H9 (cell line): Measurements from ENCODE around the gene GADD45GIP1. TPM values are rescaled to one million over a fixed set of nuclear protein-coding genes. Genes with fewer than 3 reads are reported as not detected.

Experiments used
- DNase-seq: peaks from one replicate; pipeline ENCODE4 v3.0.0-alpha.2; 2017
- H2AFZ ChIP-seq: one replicate; pipeline ENCODE4 v1.6.1; 2013; ENCODE audit warnings: mild to moderate bottlenecking, low read length, control low read depth, moderate library complexity
- H2AK5ac ChIP-seq: 2 replicates; pipeline ENCODE4 v1.6.1; 2013; ENCODE audit warnings: low read length, control low read depth, mixed read lengths; ENCODE audit not compliant: insufficient read length
- H2BK120ac ChIP-seq: one replicate; pipeline ENCODE4 v1.6.1; 2013; ENCODE audit warnings: low read depth, mild to moderate bottlenecking, low read length, control low read depth, inconsistent platforms; ENCODE audit not compliant: poor library complexity, severe bottlenecking
- H2BK12ac ChIP-seq: 2 replicates; pipeline ENCODE4 v1.6.1; 2013; ENCODE audit warnings: low read length, control low read depth, mixed read lengths, low read depth; ENCODE audit not compliant: insufficient read length
- H2BK15ac ChIP-seq: 2 replicates; pipeline ENCODE4 v1.6.1; 2013; ENCODE audit warnings: low read depth, low read length, control low read depth
- H2BK20ac ChIP-seq: one replicate; pipeline ENCODE4 v1.6.1; 2013; ENCODE audit warnings: low read depth, mild to moderate bottlenecking, low read length, control low read depth, inconsistent platforms; ENCODE audit not compliant: poor library complexity, severe bottlenecking
- H2BK5ac ChIP-seq: 2 replicates; pipeline ENCODE4 v1.6.1; 2013; ENCODE audit warnings: low read length, control low read depth, mixed read lengths; ENCODE audit not compliant: insufficient read length
- H3K14ac ChIP-seq: 2 replicates; pipeline ENCODE4 v1.6.1; 2013; ENCODE audit warnings: low read length, control low read depth; ENCODE audit not compliant: insufficient read depth
- H3K18ac ChIP-seq: 2 replicates; pipeline ENCODE4 v1.6.1; 2013; ENCODE audit warnings: low read depth, mild to moderate bottlenecking, mixed read lengths, low read length, control low read depth; ENCODE audit not compliant: insufficient read length
- H3K23ac ChIP-seq: 2 replicates; pipeline ENCODE4 v1.6.1; 2013; ENCODE audit warnings: low read length, control low read depth, mixed read lengths, low read depth; ENCODE audit not compliant: insufficient read length
- H3K23me2 ChIP-seq: 2 replicates; pipeline ENCODE4 v1.6.1; 2013; ENCODE audit warnings: low read depth, mild to moderate bottlenecking, mixed read lengths, low read length, control low read depth; ENCODE audit not compliant: insufficient read length, poor library complexity, severe bottlenecking
- H3K27ac ChIP-seq: 2 replicates; pipeline ENCODE4 v1.5.1; 2013; ENCODE audit warnings: low read length, control low read depth, mixed read lengths, low read depth; ENCODE audit not compliant: insufficient read length
- H3K27me3 ChIP-seq: 2 replicates; pipeline ENCODE4 v1.6.1; 2013; ENCODE audit warnings: low read length, control low read depth, inconsistent platforms; ENCODE audit not compliant: insufficient read depth
- H3K4ac ChIP-seq: 2 replicates; pipeline ENCODE4 v1.6.1; 2013; ENCODE audit warnings: low read depth, mild to moderate bottlenecking, control low read depth, inconsistent platforms, low read length, moderate library complexity
- H3K4me1 ChIP-seq: 2 replicates; pipeline ENCODE4 v1.6.1; 2013; ENCODE audit warnings: low read length, control low read depth, inconsistent platforms; ENCODE audit not compliant: insufficient read depth
- H3K4me2 ChIP-seq: 2 replicates; pipeline ENCODE4 v1.6.1; 2013; ENCODE audit warnings: low read length, control low read depth, mixed read lengths; ENCODE audit not compliant: insufficient read length, insufficient read depth
- H3K56ac ChIP-seq: 2 replicates; pipeline ENCODE4 v1.6.1; 2013; ENCODE audit warnings: low read depth, mild to moderate bottlenecking, mixed read lengths, low read length, control low read depth; ENCODE audit not compliant: insufficient read length
- H3K79me1 ChIP-seq: 2 replicates; pipeline ENCODE4 v1.6.1; 2013; ENCODE audit warnings: low read depth, mild to moderate bottlenecking, moderate library complexity, low read length, control low read depth, inconsistent platforms; ENCODE audit not compliant: insufficient read depth, poor library complexity, severe bottlenecking
- H3K79me2 ChIP-seq: 2 replicates; pipeline ENCODE4 v1.6.1; 2013; ENCODE audit warnings: low read length, control low read depth, inconsistent platforms; ENCODE audit not compliant: insufficient read depth
- H3K9ac ChIP-seq: 2 replicates; pipeline ENCODE4 v1.6.1; 2013; ENCODE audit warnings: low read length, control low read depth, mixed read lengths; ENCODE audit not compliant: insufficient read length; ENCODE audit errors: extremely low read depth
- H3K9me3 ChIP-seq: one replicate; pipeline ENCODE4 v1.6.1; 2013; ENCODE audit warnings: low read depth, low read length, inconsistent platforms; ENCODE audit not compliant: control insufficient read depth
- H3T11ph ChIP-seq: one replicate; pipeline ENCODE4 v1.6.1; 2013; ENCODE audit warnings: mild to moderate bottlenecking, low read length, control low read depth, inconsistent platforms
- H4K20me1 ChIP-seq: one replicate; pipeline ENCODE4 v1.6.1; 2013; ENCODE audit not compliant: control insufficient read depth, insufficient read length, insufficient read depth
- H4K5ac ChIP-seq: 2 replicates; pipeline ENCODE4 v1.6.1; 2013; ENCODE audit warnings: low read depth, mild to moderate bottlenecking, mixed read lengths, low read length, control low read depth; ENCODE audit not compliant: insufficient read length
- H4K8ac ChIP-seq: replicated peaks from 2 replicates; pipeline ENCODE4 v1.6.1; 2013; ENCODE audit warnings: low read length, control low read depth, mixed read lengths, low read depth; ENCODE audit not compliant: insufficient read length
- H4K91ac ChIP-seq: 2 replicates; pipeline ENCODE4 v1.6.1; 2013; ENCODE audit warnings: low read depth, mild to moderate bottlenecking, moderate library complexity, mixed read lengths, low read length, control low read depth; ENCODE audit not compliant: insufficient read length
- H3K27ac Mint-ChIP-seq, 3 experiments: 2 replicates in 2 of 3; 3 replicates in 1 of 3; pipeline ENCODE4 v1.8.0; 2020 to 2021; ENCODE audit warnings: mixed read lengths in 3 of 3, mild to moderate bottlenecking in 1 of 3, moderate library complexity in 1 of 3
- H3K27me3 Mint-ChIP-seq: 2 replicates; pipeline ENCODE4 v1.8.0; 2021; ENCODE audit warnings: low read depth, mild to moderate bottlenecking, moderate library complexity, mixed read lengths
- H3K36me3 Mint-ChIP-seq, 3 experiments: 2 replicates in 2 of 3; 3 replicates in 1 of 3; pipeline ENCODE4 v1.8.0; 2020 to 2021; ENCODE audit warnings: low read depth in 3 of 3, mixed read lengths in 3 of 3; ENCODE audit not compliant: insufficient read depth in 1 of 3
- H3K4me1 Mint-ChIP-seq, 2 experiments: 2 replicates each; pipeline ENCODE4 v1.8.0; 2020; ENCODE audit warnings: mixed read lengths in 2 of 2
- H3K4me3 Mint-ChIP-seq, 2 experiments: 2 replicates in 1 of 2; 3 replicates in 1 of 2; pipeline ENCODE4 v1.8.0; 2020 to 2021; ENCODE audit warnings: mild to moderate bottlenecking in 2 of 2, mixed read lengths in 2 of 2, moderate library complexity in 1 of 2
- H3K9me3 Mint-ChIP-seq, 2 experiments: 2 replicates in 1 of 2; 3 replicates in 1 of 2; pipeline ENCODE4 v1.8.0; 2020; ENCODE audit warnings: mild to moderate bottlenecking in 2 of 2, mixed read lengths in 2 of 2, moderate library complexity in 1 of 2
- WGBS: extraction: QIAGEN DNeasy Blood & Tissue Kit; methylation state at CpG from one replicate; pipeline ENCODE4 v1.1.7; 2013; ENCODE audit warnings: missing lambda C conversion rate, low lambda C conversion rate, mixed read lengths; ENCODE audit not compliant: insufficient read length; ENCODE audit errors: extremely low coverage; 5-methylcytosine and 5-hydroxymethylcytosine counted together
- total RNA-seq: library from RNA; stranded (reverse); gene quantifications from 2 replicates; pipeline ENCODE4 v1.2.1, GENCODE V29; 2021
- TF ChIP-seq, protein P1 (sequence below): fragments of 200-600 bp; sonication (generic); conservative IDR thresholded peaks from 3 replicates; pipeline ENCODE4 v1.8.0; 2021; ENCODE audit warnings: antibody characterized with exemption, mild to moderate bottlenecking

Gene GADD45GIP1
- total RNA-seq, 1 experiment from 2014 or later: 44.5 TPM

DNA sequence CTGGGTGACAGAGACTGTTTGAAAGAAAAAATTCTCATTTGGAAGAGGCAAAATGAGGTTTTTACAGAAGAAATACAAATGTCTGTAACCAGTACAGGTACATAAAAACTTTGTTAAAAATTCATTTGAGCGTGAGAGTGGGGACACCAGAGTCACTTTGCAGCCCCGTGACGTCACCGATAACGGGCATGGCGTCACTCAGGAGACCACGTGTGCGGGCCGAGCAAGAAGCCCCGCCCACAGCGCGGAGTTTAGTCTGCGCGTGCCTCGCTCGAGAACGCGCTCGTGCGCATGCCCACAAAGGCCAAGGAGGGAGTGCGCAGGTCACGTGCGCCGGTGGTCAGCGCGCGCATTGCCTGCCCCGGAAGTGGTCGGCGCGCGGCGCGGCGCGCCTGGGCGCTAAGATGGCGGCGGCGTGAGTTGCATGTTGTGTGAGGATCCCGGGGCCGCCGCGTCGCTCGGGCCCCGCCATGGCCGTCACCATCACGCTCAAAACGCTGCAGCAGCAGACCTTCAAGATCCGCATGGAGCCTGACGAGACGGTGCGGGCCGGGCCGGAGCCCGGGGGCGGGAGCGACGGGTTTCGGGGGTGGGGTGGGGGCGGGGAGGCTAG lies 11.4 kb downstream of the GADD45GIP1 start, which contains the start of gene RAD23A:
RAD23A (plus strand) TSS at position 384 of the 613 bp plus-strand sequence; CDS start at position 471, 87 bp downstream.
- H2BK15ac ChIP-seq: no peak within 1 kb of the TSS
- H3K23ac ChIP-seq: no peak within 1 kb of the TSS
- no peak within 1 kb of the TSS for H3K4ac ChIP-seq
- no peaks in the 10 kb centered on the region for H3K27me3 Mint-ChIP-seq
- peak within 1 kb of the TSS; percentile 94 for H3K14ac ChIP-seq
- no peak within 1 kb of the TSS for H2AFZ ChIP-seq
- peak within 1 kb of the TSS; percentile 79 to 90 for H3K4me3 Mint-ChIP-seq
- H3K27ac ChIP-seq: peak within 1 kb of the TSS; percentile 42
- no peak within 1 kb of the TSS for H2BK20ac ChIP-seq
- WGBS: no CpG with 5 or more reads among the region's 62 CpGs
- H3K4me1 ChIP-seq: no peaks in the 10 kb centered on the region
- no peaks in the 10 kb centered on the region; the same call in 1 of the 2 replicates for H3K79me2 ChIP-seq
- H3T11ph ChIP-seq: no peak within 1 kb of the TSS
- no peaks in the 10 kb centered on the region for H3K27me3 ChIP-seq
- H3K9me3 ChIP-seq: no peaks in the 10 kb centered on the region
- H3K36me3 Mint-ChIP-seq: peaks cover 57 to 83% (median 75%) of the 10 kb centered on the region in 3 experiments
- H3K4me1 Mint-ChIP-seq: peaks cover 12 to 25% of the 10 kb centered on the region in 2 experiments
- TF ChIP-seq, protein P1, sequence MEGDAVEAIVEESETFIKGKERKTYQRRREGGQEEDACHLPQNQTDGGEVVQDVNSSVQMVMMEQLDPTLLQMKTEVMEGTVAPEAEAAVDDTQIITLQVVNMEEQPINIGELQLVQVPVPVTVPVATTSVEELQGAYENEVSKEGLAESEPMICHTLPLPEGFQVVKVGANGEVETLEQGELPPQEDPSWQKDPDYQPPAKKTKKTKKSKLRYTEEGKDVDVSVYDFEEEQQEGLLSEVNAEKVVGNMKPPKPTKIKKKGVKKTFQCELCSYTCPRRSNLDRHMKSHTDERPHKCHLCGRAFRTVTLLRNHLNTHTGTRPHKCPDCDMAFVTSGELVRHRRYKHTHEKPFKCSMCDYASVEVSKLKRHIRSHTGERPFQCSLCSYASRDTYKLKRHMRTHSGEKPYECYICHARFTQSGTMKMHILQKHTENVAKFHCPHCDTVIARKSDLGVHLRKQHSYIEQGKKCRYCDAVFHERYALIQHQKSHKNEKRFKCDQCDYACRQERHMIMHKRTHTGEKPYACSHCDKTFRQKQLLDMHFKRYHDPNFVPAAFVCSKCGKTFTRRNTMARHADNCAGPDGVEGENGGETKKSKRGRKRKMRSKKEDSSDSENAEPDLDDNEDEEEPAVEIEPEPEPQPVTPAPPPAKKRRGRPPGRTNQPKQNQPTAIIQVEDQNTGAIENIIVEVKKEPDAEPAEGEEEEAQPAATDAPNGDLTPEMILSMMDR: no peak
- H3K56ac ChIP-seq: no peak within 1 kb of the TSS
- H3K9ac ChIP-seq: peak within 1 kb of the TSS; percentile 97
- no peak within 1 kb of the TSS for H2BK5ac ChIP-seq
- no peak within 1 kb of the TSS for H4K8ac ChIP-seq
- DNase-seq: peak; percentile 97
- no peak within 1 kb of the TSS for H2BK12ac ChIP-seq
- no peak within 1 kb of the TSS for H2BK120ac ChIP-seq
- H4K91ac ChIP-seq: no peak within 1 kb of the TSS
- H4K5ac ChIP-seq: no peak within 1 kb of the TSS
- peak within 1 kb of the TSS; percentile 96 for H3K4me2 ChIP-seq
- no peaks in the 10 kb centered on the region for H3K79me1 ChIP-seq
- H4K20me1 ChIP-seq: no peaks in the 10 kb centered on the region
- no peaks in the 10 kb centered on the region for H3K23me2 ChIP-seq
- peak within 1 kb of the TSS; percentile 82 for H3K18ac ChIP-seq
- no peak within 1 kb of the TSS for H2AK5ac ChIP-seq
- H3K9me3 Mint-ChIP-seq: 0 out of 5 replicates have a peak, but pooled peaks cover 0 to 3% of the 10 kb centered on the region in 2 experiments
- peak within 1 kb of the TSS; percentile 99 for H3K27ac Mint-ChIP-seq
